Muscle layer of colon (tissue), 2 donors: ENCODE results near the gene GARIN5B.
A peak's percentile ranks its signal among the peaks of the same experiment; 100 is the strongest.
"Not testable (repeated sequence)": the region's sequence is repeated elsewhere in the genome, so short reads cannot be mapped to it uniquely, and the experiment has no call there.

ENCODE experiments used
- H3K27ac ChIP-seq: one replicate; pipeline ENCODE4 v1.7.0; 2013; ENCODE audit warnings: low read depth, mild to moderate bottlenecking, low read length, moderate library complexity
- H3K27me3 ChIP-seq, 2 donors: one replicate each; pipeline ENCODE4 v1.7.0; 2013; ENCODE audit warnings: low read length in 2 of 2, mild to moderate bottlenecking in 2 of 2; ENCODE audit not compliant: insufficient read depth in 2 of 2, control insufficient read depth in 1 of 2
- H3K36me3 ChIP-seq: one replicate; pipeline ENCODE4 v1.7.0; 2013; ENCODE audit warnings: mild to moderate bottlenecking, low read length; ENCODE audit not compliant: insufficient read depth
- H3K4me1 ChIP-seq: one replicate; pipeline ENCODE4 v1.7.0; 2013; ENCODE audit warnings: mild to moderate bottlenecking, low read length; ENCODE audit not compliant: insufficient read depth
- H3K4me3 ChIP-seq, 2 donors: one replicate each; pipeline ENCODE4 v1.7.0; 2013; ENCODE audit warnings: low read length in 2 of 2, low read depth in 1 of 2, mild to moderate bottlenecking in 1 of 2, moderate library complexity in 1 of 2
- H3K9ac ChIP-seq: one replicate; pipeline ENCODE4 v1.7.0; 2013; ENCODE audit warnings: low read length
- H3K9me3 ChIP-seq: one replicate; pipeline ENCODE4 v1.7.0; 2013; ENCODE audit warnings: mild to moderate bottlenecking, low read length
- donor health status: abdominal sarcoma.
- donor health status: Adenocarcinoma of cecum.

GARIN5B gene

GRCh38 chr19:55362990-55363716, at the start of gene GARIN5B:
Gene GARIN5B, minus strand, starts transcription at chr19:55363260. Its CDS starts 194 bp downstream, at chr19:55363066.
- H3K27ac ChIP-seq: no peak within 1 kb of the TSS
- no peak within 1 kb of the TSS for H3K4me3 ChIP-seq
- H3K9ac ChIP-seq: no peak within 1 kb of the TSS
- H3K27me3 ChIP-seq: peaks cover 0 to 18% of the 10 kb centered on the region in 2 donors
- no peaks in the 10 kb centered on the region for H3K36me3 ChIP-seq
- H3K4me1 ChIP-seq: no peaks in the 10 kb centered on the region
- H3K9me3 ChIP-seq: no peaks in the 10 kb centered on the region

- Histone ChIP-seq H3K9me3 (no peaks in the 10 kb centered on the region), H3K27ac (no peak overlapping the region), H3K36me3 (peaks cover 10% of the 10 kb centered on the region), H3K27me3 (no peaks in the 10 kb centered on the region), H3K9ac (no peak overlapping the region), H3K4me3 (no peak overlapping the region), H3K4me1 (peaks cover 16% of the 10 kb centered on the region)
Measured at GRCh38 chr19:55410168-55410567, 47.1 kb upstream of the GARIN5B start.

GRCh38 chr19:55409179-55409578, 46.1 kb upstream of the GARIN5B start:
- not testable (repeated sequence) for H3K27ac ChIP-seq, H3K9me3 ChIP-seq, H3K4me3 ChIP-seq, H3K9ac ChIP-seq, H3K27me3 ChIP-seq
- H3K4me1 ChIP-seq: peaks cover 16% of the 10 kb centered on the region
- H3K36me3 ChIP-seq: peaks cover 12% of the 10 kb centered on the region

DNA sequence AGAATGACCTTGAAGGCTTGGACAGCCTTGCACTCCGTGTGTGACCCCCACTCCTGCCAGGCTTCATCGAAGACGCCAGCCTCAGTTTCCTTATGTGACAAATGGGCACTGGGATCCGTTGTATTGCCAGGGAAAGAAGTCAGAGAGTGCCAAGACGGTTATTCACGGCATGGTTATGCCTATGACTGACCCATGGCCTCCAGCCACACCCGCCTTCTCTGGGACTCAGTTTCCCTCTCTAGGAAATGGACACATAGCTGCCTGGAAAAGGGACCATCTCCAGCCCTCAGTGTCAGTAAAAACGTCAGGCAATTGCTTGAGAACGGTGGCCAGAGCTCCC, 45.4 kb upstream of the GARIN5B start:
- H3K9ac ChIP-seq: no peak overlapping the region
- H3K27me3 ChIP-seq: no peaks in the 10 kb centered on the region
- H3K4me3 ChIP-seq: peak overlapping the region; percentile 51 to 64
- peaks cover 16% of the 10 kb centered on the region for H3K4me1 ChIP-seq
- peaks cover 16% of the 10 kb centered on the region for H3K36me3 ChIP-seq
- H3K27ac ChIP-seq: peak overlapping the region; percentile 86
- no peaks in the 10 kb centered on the region for H3K9me3 ChIP-seq

- H3K27ac ChIP-seq: peak overlapping the region; percentile 88
- H3K4me1 ChIP-seq: peaks cover 16% of the 10 kb centered on the region
- H3K27me3 ChIP-seq: no peaks in the 10 kb centered on the region
- H3K4me3 ChIP-seq: peak overlapping the region; percentile 51 to 76
- no peak overlapping the region for H3K9ac ChIP-seq
- no peaks in the 10 kb centered on the region for H3K9me3 ChIP-seq
- peaks cover 16% of the 10 kb centered on the region for H3K36me3 ChIP-seq
Measured at GRCh38 chr19:55407800-55408532, 44.9 kb upstream of the GARIN5B start.

- H3K9ac ChIP-seq, H3K9me3 ChIP-seq, H3K27me3 ChIP-seq: not testable (repeated sequence)
- peak within 1 kb of the TSS; percentile 88 for H3K27ac ChIP-seq
- peaks cover 21% of the 10 kb centered on the region for H3K36me3 ChIP-seq
- H3K4me1 ChIP-seq: peaks cover 16% of the 10 kb centered on the region
- H3K4me3 ChIP-seq: peak within 1 kb of the TSS; percentile 51 to 76
Measured at GRCh38 chr19:55407550-55407799, 44.4 kb upstream of the GARIN5B start, which contains the start of gene UBE2S. Gene UBE2S, minus strand, starts transcription at chr19:55407788. Its CDS starts 199 bp downstream, at chr19:55407589.

DNA sequence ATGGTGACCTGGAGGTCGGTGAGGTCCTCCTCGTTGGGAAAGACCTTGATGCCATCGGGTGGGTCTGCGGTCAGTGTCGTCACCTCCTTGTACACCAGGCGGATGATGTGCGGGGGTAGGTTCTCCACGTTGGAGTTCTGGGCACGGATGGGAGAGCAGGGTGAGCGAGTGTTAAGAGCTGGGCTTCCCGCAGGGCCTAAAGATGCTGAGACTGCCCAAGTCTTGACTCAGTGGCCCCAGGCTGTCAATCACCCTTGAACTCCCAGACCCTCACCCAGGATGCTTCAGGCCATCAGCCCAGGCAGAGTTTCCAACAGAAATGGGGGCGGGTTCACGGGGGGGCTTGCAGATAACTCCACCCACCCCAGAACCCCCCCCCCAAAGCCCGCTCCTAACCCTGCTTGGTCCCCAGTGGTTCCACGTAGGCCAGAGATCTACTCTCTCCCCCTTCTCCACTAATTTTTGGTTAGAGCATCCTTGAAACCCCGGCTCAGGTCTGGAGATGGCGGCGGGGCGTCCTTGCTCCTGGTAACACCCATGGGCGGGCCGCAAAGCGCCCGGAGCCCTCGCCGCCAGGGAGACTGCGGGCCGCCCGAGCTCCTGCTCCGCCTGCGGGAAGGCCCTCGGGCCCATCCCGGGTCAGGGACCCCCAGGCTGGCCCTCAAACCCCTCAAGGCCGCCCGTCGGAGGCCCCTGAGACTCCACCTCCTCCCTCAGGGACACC, 43.9 kb upstream of the GARIN5B start:
- Histone ChIP-seq H3K27ac (peak overlapping the region; percentile 88), H3K27me3 (no peaks in the 10 kb centered on the region), H3K4me1 (peaks cover 16% of the 10 kb centered on the region), H3K4me3 (peak overlapping the region; percentile 39 to 76), H3K36me3 (peaks cover 26% of the 10 kb centered on the region), H3K9ac (no peak overlapping the region), H3K9me3 (no peaks in the 10 kb centered on the region)

DNA sequence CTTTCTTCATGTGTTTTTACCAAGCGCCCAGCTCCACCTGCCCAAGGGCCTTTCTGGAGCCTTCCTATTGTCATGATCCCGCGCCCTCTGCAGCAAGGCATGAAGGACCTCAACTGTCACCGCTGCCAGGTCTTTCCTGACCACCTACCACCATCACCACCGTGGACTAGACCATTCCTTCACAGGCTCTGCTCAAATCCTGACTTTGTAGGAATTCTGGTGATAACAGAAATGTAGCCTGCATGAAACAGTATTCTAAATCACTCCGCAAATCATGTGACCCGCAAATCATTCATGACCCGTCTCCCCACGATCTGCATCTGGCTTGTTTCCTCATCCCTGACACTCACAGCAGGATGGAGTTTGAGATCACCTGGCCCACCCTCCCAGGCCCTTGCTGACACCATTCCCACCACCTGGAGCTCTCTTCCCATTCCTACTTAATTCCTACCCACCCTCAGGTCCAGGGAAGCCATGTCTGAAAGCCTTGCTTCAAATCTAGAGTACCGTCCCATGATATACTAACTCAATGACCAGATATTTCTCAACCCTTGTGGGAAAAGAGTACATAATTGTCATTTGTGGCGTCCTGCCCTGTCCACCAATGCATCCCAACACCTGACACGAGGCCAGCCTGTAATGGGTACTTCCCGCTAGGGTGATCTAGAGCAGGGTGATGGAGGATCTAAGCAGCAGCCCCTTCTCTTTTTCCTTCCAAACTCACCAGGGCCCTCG, 43.2 kb upstream of the GARIN5B start:
- peaks cover 28% of the 10 kb centered on the region for H3K36me3 ChIP-seq
- no peak overlapping the region for H3K27ac ChIP-seq
- H3K9ac ChIP-seq: no peak overlapping the region
- peak overlapping the region; percentile 39 to 76 for H3K4me3 ChIP-seq
- no peaks in the 10 kb centered on the region for H3K9me3 ChIP-seq
- H3K4me1 ChIP-seq: peaks cover 16% of the 10 kb centered on the region
- H3K27me3 ChIP-seq: no peaks in the 10 kb centered on the region

GRCh38 chr19:55405638-55406037, 42.6 kb upstream of the GARIN5B start:
- Histone ChIP-seq H3K4me1 (peaks cover 16% of the 10 kb centered on the region), H3K4me3 (no peak overlapping the region), H3K9me3 (no peaks in the 10 kb centered on the region), H3K36me3 (peaks cover 28% of the 10 kb centered on the region), H3K9ac (no peak overlapping the region), H3K27ac (no peak overlapping the region), H3K27me3 (no peaks in the 10 kb centered on the region)

GRCh38 chr19:55402509-55402908, 39.4 kb upstream of the GARIN5B start:
- H3K36me3 ChIP-seq: peaks cover 28% of the 10 kb centered on the region
- H3K27ac ChIP-seq: no peak overlapping the region
- peaks cover 13% of the 10 kb centered on the region for H3K4me1 ChIP-seq
- no peak overlapping the region for H3K9ac ChIP-seq
- H3K27me3 ChIP-seq: no peaks in the 10 kb centered on the region
- H3K9me3 ChIP-seq: no peaks in the 10 kb centered on the region
- H3K4me3 ChIP-seq: no peak overlapping the region

DNA sequence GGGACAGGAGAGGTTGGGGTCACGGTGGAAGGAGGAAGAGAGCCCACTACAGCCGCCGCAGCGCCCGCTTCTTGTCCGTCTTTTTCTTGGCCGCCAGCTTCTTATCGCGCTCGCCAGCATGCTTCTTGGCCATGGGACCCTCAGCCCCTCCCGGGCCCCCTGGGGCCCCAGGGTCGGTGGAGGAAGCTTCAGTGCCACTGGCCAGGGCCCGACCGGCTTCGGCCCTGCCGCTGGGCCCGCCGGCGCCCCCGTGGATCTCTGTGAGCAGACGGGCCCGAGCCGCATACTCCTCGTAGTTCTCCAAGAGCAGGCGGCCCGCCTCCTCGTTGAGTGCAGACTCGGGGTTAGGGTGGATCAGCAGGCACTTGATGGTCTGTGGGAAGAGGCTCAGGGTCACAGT, 38.3 kb upstream of the GARIN5B start:
- not testable (repeated sequence) for H3K9ac ChIP-seq, H3K9me3 ChIP-seq, H3K4me1 ChIP-seq, H3K27ac ChIP-seq, H3K4me3 ChIP-seq, H3K27me3 ChIP-seq
- peaks cover 27% of the 10 kb centered on the region for H3K36me3 ChIP-seq
